Activated CD8-positive, alpha-beta T cell treated with anti-CD3 and anti-CD28 coated beads for 36 hours (primary cell): Measurements from ENCODE around the gene DNAJC18. TPM values are rescaled to one million over a fixed set of nuclear protein-coding genes. Genes with fewer than 3 reads are reported as not detected.
"Not testable (repeated sequence)": the region's sequence is repeated elsewhere in the genome, so short reads cannot be mapped to it uniquely, and the experiment has no call there.

Source experiments
- ATAC-seq: fragments of 200-7000 bp; cut with Tn5 transposase; one replicate; pipeline ENCODE4 v1.10.0; 2021; ENCODE audit warnings: mild to moderate bottlenecking, moderate library complexity
- CTCF ChIA-PET: fragments of 350-600 bp; sonication (Branson Sonifier 250); formaldehyde crosslinking; loops from one replicate; lab custom pipeline; 2021; ENCODE audit warnings: antibody characterized with exemption; lab: Charles Lee
- POLR2A ChIA-PET: fragments of 350-600 bp; sonication (Branson Sonifier 250); formaldehyde crosslinking; loops from one replicate; lab custom pipeline; 2021; ENCODE audit warnings: antibody characterized with exemption; lab: Charles Lee
- DNase-seq: peaks from one replicate; pipeline ENCODE4 v3.0.0-alpha.2; 2020
- H3K27ac Mint-ChIP-seq: one replicate; pipeline ENCODE4 v1.8.0; 2021; ENCODE audit warnings: mild to moderate bottlenecking, mixed read lengths
- H3K27me3 Mint-ChIP-seq: one replicate; pipeline ENCODE4 v1.8.0; 2021; ENCODE audit warnings: mixed read lengths
- H3K36me3 Mint-ChIP-seq: one replicate; pipeline ENCODE4 v1.8.0; 2021; ENCODE audit warnings: low read depth, mixed read lengths
- H3K4me1 Mint-ChIP-seq: one replicate; pipeline ENCODE4 v1.8.0; 2021; ENCODE audit warnings: low read depth, mixed read lengths
- H3K4me3 Mint-ChIP-seq: one replicate; pipeline ENCODE4 v1.8.0; 2021; ENCODE audit warnings: mild to moderate bottlenecking, moderate library complexity, mixed read lengths
- H3K9me3 Mint-ChIP-seq: one replicate; pipeline ENCODE4 v1.8.0; 2021; ENCODE audit warnings: mixed read lengths
- CTCF ChIP-seq: fragments of 200-600 bp; IDR thresholded peaks from one replicate; pipeline ENCODE4 v1.8.0; 2022; ENCODE audit warnings: antibody characterized with exemption, mild to moderate bottlenecking
- intact Hi-C: fragments of 100-400 bp; cut with micrococcal nuclease; formaldehyde crosslinking; loops from one replicate; pipeline ENCODE4 v1.10.0; 2022
- total RNA-seq, 2 experiments: library from RNA; stranded (reverse); gene quantifications; one replicate each; pipeline ENCODE4 v1.2.3, GENCODE V29; 2021

Gene DNAJC18
- total RNA-seq, 2 experiments from 2014 or later = 24.9 to 27.5 TPM

- peak; percentile 46 for ATAC-seq
- DNase-seq = peak; percentile 35
- Mint-ChIP-seq H3K27me3 (no peaks in the 10 kb centered on the region), H3K9me3 (no peaks in the 10 kb centered on the region), H3K4me3 (no peak overlapping the region), H3K36me3 (peaks cover 29% of the 10 kb centered on the region), H3K27ac (peak overlapping the region; percentile 96), H3K4me1 (peaks cover 45% of the 10 kb centered on the region)
- intact Hi-C loops = no loop called here
- no peak for TF ChIP-seq CTCF
- ChIA-PET POLR2A (interaction anchor here (0.9 to 4.1 kb wide), 7 partner anchors 10 to 334 kb away, joined by 3 to 49 read pairs (median 4); partner anchors contain the start of genes SMIM33, SPATA24 and UBE2D2), CTCF (interaction anchor here (1.2 to 13.9 kb wide), 7 partner anchors 9 to 103 kb away, joined by 3 to 444 read pairs (median 7); partner anchors contain the start of gene SPATA24)
Measured at GRCh38 chr5:139413963-139414362, 25.4 kb downstream of the DNAJC18 start.

GRCh38 chr5:139413153-139413552 lies 26.2 kb downstream of the DNAJC18 start:
- peak overlapping the region; percentile 96 for H3K27ac Mint-ChIP-seq
- intact Hi-C loops = no loop called here
- ChIA-PET CTCF (interaction anchor here (1.9 to 13.9 kb wide), 3 partner anchors 9 to 104 kb away, joined by 11 to 444 read pairs (median 17); partner anchors contain the start of gene SPATA24), POLR2A (interaction anchor here (0.6 to 4.1 kb wide), 3 partner anchors 9 to 148 kb away, joined by 3 to 49 read pairs (median 4); partner anchors contain the start of genes SPATA24 and UBE2D2)
- ATAC-seq (no peak), DNase-seq (no peak)
- peaks cover 45% of the 10 kb centered on the region for H3K4me1 Mint-ChIP-seq
- TF ChIP-seq CTCF = no peak
- no peak overlapping the region for H3K4me3 Mint-ChIP-seq
- peaks cover 23% of the 10 kb centered on the region for H3K36me3 Mint-ChIP-seq
- no peaks in the 10 kb centered on the region for H3K9me3 Mint-ChIP-seq
- H3K27me3 Mint-ChIP-seq = no peaks in the 10 kb centered on the region

- DNase-seq (no peak), ATAC-seq (no peak)
- Mint-ChIP-seq H3K36me3 (peaks cover 14% of the 10 kb centered on the region), H3K27me3 (no peaks in the 10 kb centered on the region), H3K9me3 (no peaks in the 10 kb centered on the region), H3K27ac (no peak overlapping the region), H3K4me3 (no peak overlapping the region), H3K4me1 (peaks cover 45% of the 10 kb centered on the region)
- CTCF ChIA-PET = interaction anchor here (0.8 to 2.3 kb wide), 7 partner anchors 9 to 207 kb away, joined by 3 to 19 read pairs (median 4); no protein-coding TSS in a partner anchor
- TF ChIP-seq CTCF = no peak
- POLR2A ChIA-PET = interaction anchor here (0.8 to 2.4 kb wide), 3 partner anchors 11 to 135 kb away, joined by 3 to 5 read pairs (median 4); partner anchors contain the start of gene SMIM33
- intact Hi-C loops = no loop called here
Measured at GRCh38 chr5:139410993-139411828, 28.1 kb downstream of the DNAJC18 start.

- DNase-seq = no peak
- no peak overlapping the region for H3K27ac Mint-ChIP-seq
- TF ChIP-seq CTCF = no peak
- H3K9me3 Mint-ChIP-seq = no peaks in the 10 kb centered on the region
- ChIA-PET CTCF (interaction anchor here (0.6 to 2.3 kb wide), 8 partner anchors 10 to 208 kb away, joined by 3 to 19 read pairs (median 4); no protein-coding TSS in a partner anchor), POLR2A (interaction anchor here (0.6 to 2.4 kb wide), 4 partner anchors 11 to 223 kb away, joined by 3 to 5 read pairs (median 4); no protein-coding TSS in a partner anchor)
- peaks cover 13% of the 10 kb centered on the region for H3K36me3 Mint-ChIP-seq
- no peak overlapping the region for H3K4me3 Mint-ChIP-seq
- intact Hi-C loops = no loop called here
- H3K27me3 Mint-ChIP-seq = no peaks in the 10 kb centered on the region
- peaks cover 36% of the 10 kb centered on the region for H3K4me1 Mint-ChIP-seq
- no peak for ATAC-seq
Measured at GRCh38 chr5:139410121-139410992, 29.0 kb downstream of the DNAJC18 start.

GRCh38 chr5:139409116-139409515 lies 30.2 kb downstream of the DNAJC18 start:
- H3K9me3 Mint-ChIP-seq, H3K4me3 Mint-ChIP-seq, intact Hi-C loops, DNase-seq, ATAC-seq, H3K27me3 Mint-ChIP-seq, H3K36me3 Mint-ChIP-seq, H3K27ac Mint-ChIP-seq: not testable (repeated sequence)
- ChIA-PET CTCF (interaction anchor here (1.5 to 2.3 kb wide), 2 partner anchors 13 to 104 kb away, joined by 4 to 19 read pairs; no protein-coding TSS in a partner anchor), POLR2A (interaction anchor here (0.9 to 1.1 kb wide), 2 partner anchors 48 to 225 kb away, joined by 3 to 5 read pairs; no protein-coding TSS in a partner anchor)
- peaks cover 31% of the 10 kb centered on the region for H3K4me1 Mint-ChIP-seq
